ENCODE results near the gene MLN. TPM values are rescaled to one million over a fixed set of nuclear protein-coding genes. Genes with fewer than 3 reads are reported as not detected.

The MLN gene
- total and polyA plus RNA-seq, 2 experiments from 2014 or later: not detected

GRCh38 chr6:33830635-33831240 is 26.9 kb upstream of the MLN start:
- TF ChIP-seq, protein P1, sequence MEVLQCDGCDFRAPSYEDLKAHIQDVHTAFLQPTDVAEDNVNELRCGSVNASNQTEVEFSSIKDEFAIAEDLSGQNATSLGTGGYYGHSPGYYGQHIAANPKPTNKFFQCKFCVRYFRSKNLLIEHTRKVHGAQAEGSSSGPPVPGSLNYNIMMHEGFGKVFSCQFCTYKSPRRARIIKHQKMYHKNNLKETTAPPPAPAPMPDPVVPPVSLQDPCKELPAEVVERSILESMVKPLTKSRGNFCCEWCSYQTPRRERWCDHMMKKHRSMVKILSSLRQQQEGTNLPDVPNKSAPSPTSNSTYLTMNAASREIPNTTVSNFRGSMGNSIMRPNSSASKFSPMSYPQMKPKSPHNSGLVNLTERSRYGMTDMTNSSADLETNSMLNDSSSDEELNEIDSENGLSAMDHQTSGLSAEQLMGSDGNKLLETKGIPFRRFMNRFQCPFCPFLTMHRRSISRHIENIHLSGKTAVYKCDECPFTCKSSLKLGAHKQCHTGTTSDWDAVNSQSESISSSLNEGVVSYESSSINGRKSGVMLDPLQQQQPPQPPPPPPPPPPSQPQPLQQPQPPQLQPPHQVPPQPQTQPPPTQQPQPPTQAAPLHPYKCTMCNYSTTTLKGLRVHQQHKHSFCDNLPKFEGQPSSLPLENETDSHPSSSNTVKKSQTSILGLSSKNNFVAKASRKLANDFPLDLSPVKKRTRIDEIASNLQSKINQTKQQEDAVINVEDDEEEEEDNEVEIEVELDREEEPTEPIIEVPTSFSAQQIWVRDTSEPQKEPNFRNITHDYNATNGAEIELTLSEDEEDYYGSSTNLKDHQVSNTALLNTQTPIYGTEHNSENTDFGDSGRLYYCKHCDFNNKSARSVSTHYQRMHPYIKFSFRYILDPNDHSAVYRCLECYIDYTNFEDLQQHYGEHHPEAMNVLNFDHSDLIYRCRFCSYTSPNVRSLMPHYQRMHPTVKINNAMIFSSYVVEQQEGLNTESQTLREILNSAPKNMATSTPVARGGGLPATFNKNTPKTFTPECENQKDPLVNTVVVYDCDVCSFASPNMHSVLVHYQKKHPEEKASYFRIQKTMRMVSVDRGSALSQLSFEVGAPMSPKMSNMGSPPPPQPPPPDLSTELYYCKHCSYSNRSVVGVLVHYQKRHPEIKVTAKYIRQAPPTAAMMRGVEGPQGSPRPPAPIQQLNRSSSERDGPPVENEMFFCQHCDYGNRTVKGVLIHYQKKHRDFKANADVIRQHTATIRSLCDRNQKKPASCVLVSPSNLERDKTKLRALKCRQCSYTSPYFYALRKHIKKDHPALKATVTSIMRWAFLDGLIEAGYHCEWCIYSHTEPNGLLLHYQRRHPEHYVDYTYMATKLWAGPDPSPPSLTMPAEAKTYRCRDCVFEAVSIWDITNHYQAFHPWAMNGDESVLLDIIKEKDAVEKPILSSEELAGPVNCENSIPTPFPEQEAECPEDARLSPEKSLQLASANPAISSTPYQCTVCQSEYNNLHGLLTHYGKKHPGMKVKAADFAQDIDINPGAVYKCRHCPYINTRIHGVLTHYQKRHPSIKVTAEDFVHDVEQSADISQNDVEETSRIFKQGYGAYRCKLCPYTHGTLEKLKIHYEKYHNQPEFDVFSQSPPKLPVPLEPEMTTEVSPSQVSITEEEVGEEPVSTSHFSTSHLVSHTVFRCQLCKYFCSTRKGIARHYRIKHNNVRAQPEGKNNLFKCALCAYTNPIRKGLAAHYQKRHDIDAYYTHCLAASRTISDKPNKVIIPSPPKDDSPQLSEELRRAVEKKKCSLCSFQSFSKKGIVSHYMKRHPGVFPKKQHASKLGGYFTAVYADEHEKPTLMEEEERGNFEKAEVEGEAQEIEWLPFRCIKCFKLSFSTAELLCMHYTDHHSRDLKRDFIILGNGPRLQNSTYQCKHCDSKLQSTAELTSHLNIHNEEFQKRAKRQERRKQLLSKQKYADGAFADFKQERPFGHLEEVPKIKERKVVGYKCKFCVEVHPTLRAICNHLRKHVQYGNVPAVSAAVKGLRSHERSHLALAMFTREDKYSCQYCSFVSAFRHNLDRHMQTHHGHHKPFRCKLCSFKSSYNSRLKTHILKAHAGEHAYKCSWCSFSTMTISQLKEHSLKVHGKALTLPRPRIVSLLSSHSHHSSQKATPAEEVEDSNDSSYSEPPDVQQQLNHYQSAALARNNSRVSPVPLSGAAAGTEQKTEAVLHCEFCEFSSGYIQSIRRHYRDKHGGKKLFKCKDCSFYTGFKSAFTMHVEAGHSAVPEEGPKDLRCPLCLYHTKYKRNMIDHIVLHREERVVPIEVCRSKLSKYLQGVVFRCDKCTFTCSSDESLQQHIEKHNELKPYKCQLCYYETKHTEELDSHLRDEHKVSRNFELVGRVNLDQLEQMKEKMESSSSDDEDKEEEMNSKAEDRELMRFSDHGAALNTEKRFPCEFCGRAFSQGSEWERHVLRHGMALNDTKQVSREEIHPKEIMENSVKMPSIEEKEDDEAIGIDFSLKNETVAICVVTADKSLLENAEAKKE (CRISPR knock-in tag; IDR thresholded peaks at IDR 0.05): no peak
- no peak for TF ChIP-seq EZH2 (IDR thresholded peaks at IDR 0.05; ENCODE audit: low read depth, unreplicated experiment)
- no peak overlapping the region for H3K4me2 ChIP-seq
- Mint-ChIP-seq H3K27me3 (ENCODE audit: insufficient read depth, low read depth, poor library complexity) (peaks cover 18% of the 10 kb centered on the region), H3K36me3 (ENCODE audit: low read depth) (peaks cover 12% of the 10 kb centered on the region), H3K9me3 (peaks cover 17% of the 10 kb centered on the region), H3K27ac (no peak overlapping the region), H3K4me3 (no peak overlapping the region), H3K4me1 (peaks cover 25% of the 10 kb centered on the region)
- no peaks in the 10 kb centered on the region for H3K79me2 ChIP-seq (replicated peaks; ENCODE audit: insufficient read depth)
- peaks cover 3% of the 10 kb centered on the region; the same call in 1 of the 2 replicates for H3F3A ChIP-seq (replicated peaks; ENCODE audit: low read depth)
- ATAC-seq (no peak), DNase-seq (ENCODE audit: low spot score) (no peak)
- H3K27me3 ChIP-seq (ENCODE audit: insufficient read depth): no peaks in the 10 kb centered on the region
- no peaks in the 10 kb centered on the region for H3K36me3 ChIP-seq (ENCODE audit: insufficient read depth)
- no peaks in the 10 kb centered on the region for H4K20me1 ChIP-seq (replicated peaks; ENCODE audit: insufficient read depth)
- peaks cover 11% of the 10 kb centered on the region; the same call in 1 of the 2 replicates for H3K4me1 ChIP-seq (ENCODE audit: insufficient read depth)
- no peak overlapping the region for H3K4me3 ChIP-seq
- H2AFZ ChIP-seq: no peak overlapping the region
- no peak overlapping the region for H3K27ac ChIP-seq (ENCODE audit: low read depth)
- H3K9me2 ChIP-seq (ENCODE audit: insufficient read depth): no peaks in the 10 kb centered on the region

DNA sequence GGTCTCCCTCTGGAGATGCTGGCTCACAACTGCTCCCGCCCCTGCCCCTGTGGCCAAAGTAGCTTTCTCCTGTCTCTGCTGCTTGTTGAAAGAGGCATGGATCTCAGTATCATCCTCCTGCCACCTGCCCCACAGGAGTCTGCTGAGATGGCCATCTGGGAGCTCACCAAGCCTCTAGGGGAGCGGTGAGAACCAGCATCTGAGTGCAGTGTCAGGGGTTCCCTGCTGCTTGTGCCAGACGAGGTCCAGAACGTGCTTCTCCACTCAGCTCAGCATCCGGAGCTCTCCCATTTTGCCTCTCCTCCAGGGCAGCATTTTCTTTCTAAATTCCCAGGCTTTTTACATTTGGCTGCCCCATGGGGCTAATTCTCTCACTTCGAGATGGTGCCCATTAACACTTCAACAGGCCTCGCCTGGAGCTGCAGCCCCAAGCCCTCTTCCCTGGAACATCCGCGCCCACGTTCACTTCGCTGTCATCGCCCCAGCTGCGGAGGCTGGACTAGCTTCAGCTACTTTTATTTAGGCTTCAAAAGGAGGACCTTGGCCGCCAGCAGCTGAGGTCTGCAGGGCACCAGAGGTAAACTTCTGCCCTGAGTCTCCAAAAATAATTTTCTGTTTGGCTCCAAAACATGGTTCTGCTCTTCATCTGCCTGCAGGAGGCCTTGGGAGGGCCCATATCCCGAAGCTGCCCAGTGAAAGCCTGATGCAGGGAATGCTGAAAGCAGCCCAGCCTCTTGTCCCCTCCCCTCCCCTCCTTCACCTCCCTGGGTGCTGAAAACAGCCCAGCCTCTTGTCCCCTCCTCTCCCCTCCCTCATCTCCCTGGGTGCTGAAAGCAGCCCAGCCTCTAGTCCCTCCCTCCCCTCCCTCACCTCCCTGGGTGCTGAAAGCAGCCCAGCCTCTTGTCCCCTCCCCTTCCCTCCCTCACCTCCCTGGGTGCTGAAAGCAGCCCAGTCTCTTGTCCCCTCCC is 25.2 kb upstream of the MLN start:
- Mint-ChIP-seq H3K9me3 (peaks cover 13% of the 10 kb centered on the region), H3K4me3 (peak overlapping the region; percentile 23; the same call in 2 of the 3 replicates), H3K27ac (no peak overlapping the region), H3K27me3 (ENCODE audit: insufficient read depth, low read depth, poor library complexity) (peaks cover 27% of the 10 kb centered on the region), H3K36me3 (ENCODE audit: low read depth) (peaks cover 8% of the 10 kb centered on the region), H3K4me1 (peaks cover 32% of the 10 kb centered on the region)
- no peaks in the 10 kb centered on the region for H3K9me2 ChIP-seq (ENCODE audit: insufficient read depth)
- H3K27me3 ChIP-seq (ENCODE audit: insufficient read depth): no peaks in the 10 kb centered on the region
- no peak overlapping the region for H3K4me3 ChIP-seq
- peaks cover 3% of the 10 kb centered on the region; the same call in 1 of the 2 replicates for H3F3A ChIP-seq (replicated peaks; ENCODE audit: low read depth)
- no peaks in the 10 kb centered on the region for H4K20me1 ChIP-seq (replicated peaks; ENCODE audit: insufficient read depth)
- no peaks in the 10 kb centered on the region for H3K36me3 ChIP-seq (ENCODE audit: insufficient read depth)
- peaks cover 11% of the 10 kb centered on the region; the same call in 1 of the 2 replicates for H3K4me1 ChIP-seq (ENCODE audit: insufficient read depth)
- peak overlapping the region; percentile 59; the same call in 1 of the 2 replicates for H2AFZ ChIP-seq
- no peak overlapping the region for H3K4me2 ChIP-seq
- ATAC-seq: peak; percentile 67
- no peak overlapping the region for H3K27ac ChIP-seq (ENCODE audit: low read depth)
- no peak for DNase-seq (ENCODE audit: low spot score)
- H3K79me2 ChIP-seq (replicated peaks; ENCODE audit: insufficient read depth): no peaks in the 10 kb centered on the region
- TF ChIP-seq ZNF114 (CRISPR knock-in tag; IDR thresholded peaks at IDR 0.05) (no peak), STAT1 (IDR thresholded peaks at IDR 0.05; ENCODE audit: unreplicated experiment) (no peak), REST (IDR thresholded peaks at IDR 0.05; ENCODE audit: unreplicated experiment) (no peak)
